Astrocyte (in vitro differentiated cells and primary cell): ENCODE measurements around the gene GIMAP8.

Experiments
- EZH2 ChIP-seq: IDR thresholded peaks from 2 replicates; pipeline ENCODE4 v1.6.1; 2012; ENCODE audit warnings: mild to moderate bottlenecking, low read length, inconsistent platforms; ENCODE audit not compliant: insufficient read depth
- TF ChIP-seq, protein P1 (sequence below): IDR thresholded peaks from 2 replicates; pipeline ENCODE4 v1.5.1; 2011; ENCODE audit warnings: low read depth, mild to moderate bottlenecking, inconsistent platforms, low read length, moderate library complexity; ENCODE audit not compliant: insufficient read depth

DNA sequence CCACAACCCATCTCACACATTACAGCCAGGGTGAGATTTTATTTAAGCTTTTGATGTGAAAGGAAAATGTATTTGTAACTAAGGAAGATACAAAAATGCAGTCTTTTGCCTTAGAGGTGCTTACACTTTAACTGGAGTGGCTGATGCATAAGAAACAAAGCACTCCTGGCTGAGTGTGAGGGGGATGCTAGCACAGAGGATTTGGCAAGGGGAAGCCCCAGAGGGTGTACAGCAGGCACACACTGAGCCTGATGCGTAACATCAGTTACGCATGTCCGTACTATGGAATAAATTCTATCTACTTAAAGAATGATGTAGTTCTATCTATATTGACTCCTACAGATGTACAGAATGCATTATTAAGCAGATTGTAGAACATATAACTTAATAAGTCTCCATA is 17.8 kb downstream of the GIMAP8 start:
- TF ChIP-seq, protein P1, sequence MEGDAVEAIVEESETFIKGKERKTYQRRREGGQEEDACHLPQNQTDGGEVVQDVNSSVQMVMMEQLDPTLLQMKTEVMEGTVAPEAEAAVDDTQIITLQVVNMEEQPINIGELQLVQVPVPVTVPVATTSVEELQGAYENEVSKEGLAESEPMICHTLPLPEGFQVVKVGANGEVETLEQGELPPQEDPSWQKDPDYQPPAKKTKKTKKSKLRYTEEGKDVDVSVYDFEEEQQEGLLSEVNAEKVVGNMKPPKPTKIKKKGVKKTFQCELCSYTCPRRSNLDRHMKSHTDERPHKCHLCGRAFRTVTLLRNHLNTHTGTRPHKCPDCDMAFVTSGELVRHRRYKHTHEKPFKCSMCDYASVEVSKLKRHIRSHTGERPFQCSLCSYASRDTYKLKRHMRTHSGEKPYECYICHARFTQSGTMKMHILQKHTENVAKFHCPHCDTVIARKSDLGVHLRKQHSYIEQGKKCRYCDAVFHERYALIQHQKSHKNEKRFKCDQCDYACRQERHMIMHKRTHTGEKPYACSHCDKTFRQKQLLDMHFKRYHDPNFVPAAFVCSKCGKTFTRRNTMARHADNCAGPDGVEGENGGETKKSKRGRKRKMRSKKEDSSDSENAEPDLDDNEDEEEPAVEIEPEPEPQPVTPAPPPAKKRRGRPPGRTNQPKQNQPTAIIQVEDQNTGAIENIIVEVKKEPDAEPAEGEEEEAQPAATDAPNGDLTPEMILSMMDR, result no peak
- TF ChIP-seq EZH2, result no peak
